Vagina (tissue), 2 donors: ENCODE data around the gene LCE2D. TPM values are rescaled to one million over a fixed set of nuclear protein-coding genes. Genes with fewer than 3 reads are reported as not detected.

Source experiments
- DNase-seq, 2 donors: peaks; one replicate each; pipeline ENCODE4 v3.0.0-alpha.2; 2017; ENCODE audit errors: extremely low spot score in 2 of 2
- H3K27ac ChIP-seq: fragments of 200-600 bp; sonication (generic); one replicate; pipeline ENCODE4 v1.5.1; 2019
- H3K27me3 ChIP-seq: fragments of 200-600 bp; sonication (generic); one replicate; pipeline ENCODE4 v1.5.1; 2019
- H3K36me3 ChIP-seq, 2 donors: fragments of 200-600 bp; sonication (generic); one replicate each; pipeline ENCODE4 v1.5.1; 2017 to 2019
- H3K4me1 ChIP-seq: fragments of 200-600 bp; sonication (generic); one replicate; pipeline ENCODE4 v1.5.1; 2019
- H3K4me3 ChIP-seq, 2 donors: fragments of 200-600 bp; sonication (generic); 1 replicate in 1 of 2; 2 replicates in 1 of 2; pipeline ENCODE4 v1.5.1; 2016 to 2019
- H3K9me3 ChIP-seq: fragments of 200-600 bp; sonication (generic); one replicate; pipeline ENCODE4 v1.5.1; 2019
- POLR2A ChIP-seq, 2 donors: fragments of 450-650 bp; IDR thresholded peaks; one replicate each; pipeline ENCODE4 v1.6.1; 2017; ENCODE audit warnings: antibody characterized with exemption in 2 of 2, mild to moderate bottlenecking in 2 of 2, moderate library complexity in 2 of 2
- POLR2AphosphoS5 ChIP-seq, 2 donors: sonication (generic); formaldehyde crosslinking; IDR thresholded peaks; one replicate each; pipeline ENCODE4 v1.9.0; 2017; ENCODE audit warnings: antibody characterized with exemption in 2 of 2, mild to moderate bottlenecking in 2 of 2, low read depth in 1 of 2; ENCODE audit not compliant: insufficient read depth in 1 of 2
- intact Hi-C: fragments of 100-400 bp; cut with DNase I; formaldehyde crosslinking; loops from one replicate; pipeline ENCODE4 v1.15.1; 2023
- small RNA-seq: library from RNA; depleted of rRNA; stranded (forward); fragments of <200 nt; gene quantifications from one replicate; pipeline ENCODE3, GENCODE V24; 2016
- total RNA-seq: library from RNA; depleted of rRNA; stranded (reverse); fragments of >200 nt; gene quantifications from one replicate; pipeline ENCODE4 v1.2.3, GENCODE V29; 2016
- TF ChIP-seq, protein P1 (sequence below), 3 experiments: fragments of 450-650 bp in 2 of 3; fragments of 200-600 bp in 1 of 3; sonication (generic) in 1 of 3; IDR thresholded peaks; one replicate each; pipeline ENCODE4 v1.5.1; 2017 to 2019; ENCODE audit warnings: antibody characterized with exemption in 3 of 3, mild to moderate bottlenecking in 2 of 3, moderate library complexity in 2 of 3

Gene LCE2D
- total RNA-seq, 1 donor from 2014 or later = not detected

DNA sequence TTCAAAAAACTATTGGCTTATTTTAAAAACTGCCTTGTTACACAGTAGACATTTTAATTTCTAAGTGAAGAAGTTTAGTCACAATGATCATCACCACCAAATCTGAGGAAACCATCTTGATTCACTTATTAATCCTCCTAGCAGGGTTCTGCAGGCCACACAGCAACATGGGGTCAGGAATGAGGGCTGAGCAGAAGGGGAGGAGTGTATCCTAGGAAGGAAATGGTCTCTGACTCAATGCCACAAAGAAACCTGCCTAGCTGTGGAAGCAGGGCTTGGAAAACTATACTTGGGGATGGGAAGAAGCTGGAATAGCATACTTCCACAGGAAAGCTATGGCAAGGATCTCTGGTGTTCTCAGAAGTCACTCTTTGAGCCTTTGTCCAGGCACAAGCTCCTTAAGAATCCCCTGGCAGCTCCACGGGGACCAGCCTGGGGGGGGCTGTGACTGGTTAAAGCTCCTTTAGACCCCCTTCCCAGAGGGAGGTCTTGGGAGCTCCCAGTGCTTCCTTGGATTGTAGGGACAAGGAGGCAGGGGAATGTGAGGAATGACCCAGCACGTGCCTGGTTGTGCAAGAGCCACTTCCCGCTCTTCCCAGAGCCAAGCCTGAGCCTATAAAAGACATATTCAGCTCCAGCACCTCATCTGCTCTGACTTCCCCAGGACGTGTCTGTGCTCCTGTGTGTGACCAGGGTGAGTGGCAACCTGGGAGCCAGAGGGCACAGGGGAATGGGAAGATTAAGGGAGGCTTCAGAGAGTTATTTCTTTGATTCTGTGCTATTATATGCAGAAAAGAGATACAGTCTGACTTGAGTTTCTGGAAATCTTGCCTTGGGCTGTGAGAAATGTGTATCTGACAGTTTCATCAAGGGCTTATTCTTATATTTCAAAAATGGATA, 34.8 kb downstream of the LCE2D start, which contains the start of gene LCE2A:
Gene LCE2A (plus strand): TSS at position 645 of the 900 bp plus-strand sequence. CDS start 557 bp downstream, outside the sequence.
- TF ChIP-seq POLR2AphosphoS5 (IDR thresholded peaks at IDR 0.05; ENCODE audit: insufficient read depth in 1 of 2, low read depth in 1 of 2) (no peak), POLR2A (IDR thresholded peaks at IDR 0.05) (no peak)
- TF ChIP-seq, protein P1, sequence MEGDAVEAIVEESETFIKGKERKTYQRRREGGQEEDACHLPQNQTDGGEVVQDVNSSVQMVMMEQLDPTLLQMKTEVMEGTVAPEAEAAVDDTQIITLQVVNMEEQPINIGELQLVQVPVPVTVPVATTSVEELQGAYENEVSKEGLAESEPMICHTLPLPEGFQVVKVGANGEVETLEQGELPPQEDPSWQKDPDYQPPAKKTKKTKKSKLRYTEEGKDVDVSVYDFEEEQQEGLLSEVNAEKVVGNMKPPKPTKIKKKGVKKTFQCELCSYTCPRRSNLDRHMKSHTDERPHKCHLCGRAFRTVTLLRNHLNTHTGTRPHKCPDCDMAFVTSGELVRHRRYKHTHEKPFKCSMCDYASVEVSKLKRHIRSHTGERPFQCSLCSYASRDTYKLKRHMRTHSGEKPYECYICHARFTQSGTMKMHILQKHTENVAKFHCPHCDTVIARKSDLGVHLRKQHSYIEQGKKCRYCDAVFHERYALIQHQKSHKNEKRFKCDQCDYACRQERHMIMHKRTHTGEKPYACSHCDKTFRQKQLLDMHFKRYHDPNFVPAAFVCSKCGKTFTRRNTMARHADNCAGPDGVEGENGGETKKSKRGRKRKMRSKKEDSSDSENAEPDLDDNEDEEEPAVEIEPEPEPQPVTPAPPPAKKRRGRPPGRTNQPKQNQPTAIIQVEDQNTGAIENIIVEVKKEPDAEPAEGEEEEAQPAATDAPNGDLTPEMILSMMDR (IDR thresholded peaks at IDR 0.05) = no peak
- intact Hi-C loops = no loop called here
- H3K4me3 ChIP-seq = no peak within 1 kb of the TSS
- no peaks in the 10 kb centered on the region for H3K4me1 ChIP-seq
- no peaks in the 10 kb centered on the region for H3K27me3 ChIP-seq
- no peak within 1 kb of the TSS for H3K27ac ChIP-seq
- no peaks in the 10 kb centered on the region for H3K9me3 ChIP-seq
- no peak for DNase-seq
- H3K36me3 ChIP-seq = no peaks in the 10 kb centered on the region

DNA sequence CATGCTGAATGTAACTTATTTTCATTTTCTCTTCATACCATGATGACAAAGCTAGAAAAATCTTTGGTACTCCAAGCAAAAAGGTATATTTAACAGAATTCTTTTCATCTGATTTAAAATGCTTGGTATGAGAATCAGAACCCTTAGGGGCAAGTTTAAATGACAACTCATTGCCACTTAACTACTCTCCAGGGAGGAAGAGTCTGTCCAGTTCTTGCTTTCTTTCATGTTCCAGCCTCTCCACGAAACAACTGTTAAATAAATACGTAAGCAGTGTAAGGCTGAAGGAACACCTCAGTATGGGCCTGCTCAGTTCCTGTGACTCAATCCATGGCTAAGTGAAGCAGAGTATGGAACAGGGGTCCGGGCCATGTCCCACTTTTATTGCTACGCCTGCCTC, 36.6 kb downstream of the LCE2D start:
- intact Hi-C loops = no loop called here
- TF ChIP-seq POLR2A (IDR thresholded peaks at IDR 0.05) (no peak), POLR2AphosphoS5 (IDR thresholded peaks at IDR 0.05; ENCODE audit: insufficient read depth in 1 of 2, low read depth in 1 of 2) (no peak)
- TF ChIP-seq, protein P1 (IDR thresholded peaks at IDR 0.05) = no peak
- Histone ChIP-seq H3K4me1 (no peaks in the 10 kb centered on the region), H3K4me3 (no peak overlapping the region), H3K9me3 (no peaks in the 10 kb centered on the region), H3K36me3 (no peaks in the 10 kb centered on the region), H3K27me3 (no peaks in the 10 kb centered on the region), H3K27ac (no peak overlapping the region)
- DNase-seq = no peak

DNA sequence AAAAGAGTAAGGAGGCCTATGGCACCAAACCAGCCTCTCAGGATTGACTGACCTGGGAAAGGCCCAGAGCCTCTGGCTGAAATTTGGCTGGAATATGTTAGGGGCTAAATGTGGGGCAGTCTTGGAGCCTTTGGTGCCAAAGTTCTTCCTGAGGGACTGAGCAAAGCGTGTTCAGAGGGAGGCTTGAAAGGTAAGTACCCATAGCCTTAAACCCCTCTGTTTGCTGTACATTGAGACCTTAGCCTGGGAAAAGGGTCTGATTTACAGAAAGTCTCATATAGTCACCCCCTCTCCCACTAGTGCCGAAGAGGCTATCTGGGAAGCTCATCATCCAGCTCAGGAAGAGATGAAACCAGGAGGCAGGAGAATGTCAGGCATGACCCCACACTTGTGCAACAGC, 44.7 kb downstream of the LCE2D start, which contains the start of gene LCE4A:
Gene LCE4A (plus strand): TSS at position 301 of the 400 bp plus-strand sequence. CDS start 916 bp downstream, outside the sequence.
- Histone ChIP-seq H3K36me3 (no peaks in the 10 kb centered on the region), H3K27me3 (no peaks in the 10 kb centered on the region), H3K4me3 (no peak within 1 kb of the TSS), H3K4me1 (no peaks in the 10 kb centered on the region), H3K9me3 (no peaks in the 10 kb centered on the region), H3K27ac (no peak within 1 kb of the TSS)
- intact Hi-C loops = no loop called here
- TF ChIP-seq POLR2AphosphoS5 (IDR thresholded peaks at IDR 0.05; ENCODE audit: insufficient read depth in 1 of 2, low read depth in 1 of 2) = no peak
- no peak for DNase-seq

Small RNA genes lying within 50 kb of the gene (small RNA-seq; reads per million reads assigned to genes)
- not detected for gene LCE3A
- not detected for gene LCE3B

Other genes starting within 250 kb of the LCE2D start
- gene CRNN, start 249.1 kb upstream of the LCE2D start, total RNA-seq = 349 TPM
- gene LCE5A, start 152.6 kb upstream of the LCE2D start, total RNA-seq = not detected
- 182 TPM for gene CRCT1, start 148.9 kb upstream of the LCE2D start, total RNA-seq
- gene LCE3E, start 96.6 kb upstream of the LCE2D start, total RNA-seq = 2.2 TPM
- gene LCE3D, start 82.9 kb upstream of the LCE2D start, total RNA-seq = 57.5 TPM
- gene LCE3C, start 63.1 kb upstream of the LCE2D start, total RNA-seq = not detected
- gene LCE3B, start 49.6 kb upstream of the LCE2D start, total RNA-seq = not detected
- not detected for gene LCE3A, start 40.3 kb upstream of the LCE2D start, total RNA-seq
- not detected for gene LCE2C, start 11.9 kb downstream of the LCE2D start, total RNA-seq
- not detected for gene LCE2B, start 22.7 kb downstream of the LCE2D start, total RNA-seq
- not detected for gene LCE2A, start 35.0 kb downstream of the LCE2D start, total RNA-seq
- gene LCE4A, start 44.8 kb downstream of the LCE2D start, total RNA-seq = not detected
- 1.2 TPM for gene KPRP, start 94.6 kb downstream of the LCE2D start, total RNA-seq
- gene LCE1F, start 111.8 kb downstream of the LCE2D start, total RNA-seq = not detected
- gene LCE1E, start 122.9 kb downstream of the LCE2D start, total RNA-seq = not detected
- gene LCE1D, start 133.3 kb downstream of the LCE2D start, total RNA-seq = not detected
- not detected for gene LCE1C, start 143.3 kb downstream of the LCE2D start, total RNA-seq
- not detected for gene LCE1B, start 148.6 kb downstream of the LCE2D start, total RNA-seq
- not detected for gene LCE1A, start 164.1 kb downstream of the LCE2D start, total RNA-seq
- not detected for gene LCE6A, start 179.5 kb downstream of the LCE2D start, total RNA-seq
- gene LCE7A, start 196.6 kb downstream of the LCE2D start, total RNA-seq = not detected
- not detected for gene SMCP, start 214.9 kb downstream of the LCE2D start, total RNA-seq
- gene IVL, start 245.2 kb downstream of the LCE2D start, total RNA-seq = 169 TPM